Effector memory CD4-positive, alpha-beta T cell (primary cell): Measurements from ENCODE around the gene AK9.
A peak's percentile ranks its signal among the peaks of the same experiment; 100 is the strongest.
"Not testable (repeated sequence)": the region's sequence is repeated elsewhere in the genome, so short reads cannot be mapped to it uniquely, and the experiment has no call there.

Experiments used
- DNase-seq, 3 donors: peaks; one replicate each; pipeline ENCODE4 v3.0.0-alpha.2; 2020
- H3K27ac ChIP-seq: 2 replicates; pipeline ENCODE4 v1.7.0; 2013; ENCODE audit warnings: mild to moderate bottlenecking, low read length, moderate library complexity; ENCODE audit not compliant: insufficient read depth, poor library complexity, severe bottlenecking
- H3K27me3 ChIP-seq: replicated peaks from 2 replicates; pipeline ENCODE4 v1.7.0; 2013; ENCODE audit warnings: mild to moderate bottlenecking, low read length; ENCODE audit not compliant: insufficient read depth, control insufficient read depth, poor library complexity, severe bottlenecking
- H3K36me3 ChIP-seq: 2 replicates; pipeline ENCODE4 v1.7.0; 2013; ENCODE audit warnings: mild to moderate bottlenecking, low read length, moderate library complexity; ENCODE audit not compliant: control insufficient read depth, insufficient read depth
- H3K4me1 ChIP-seq: 2 replicates; pipeline ENCODE4 v1.7.0; 2013; ENCODE audit warnings: low read length, mild to moderate bottlenecking; ENCODE audit not compliant: control insufficient read depth, insufficient read depth, poor library complexity, severe bottlenecking
- H3K4me3 ChIP-seq: 2 replicates; pipeline ENCODE4 v1.7.0; 2013; ENCODE audit warnings: low read length, low read depth, mild to moderate bottlenecking; ENCODE audit not compliant: insufficient read depth, poor library complexity, severe bottlenecking
- H3K9me3 ChIP-seq: 2 replicates; pipeline ENCODE4 v1.7.0; 2013; ENCODE audit warnings: mild to moderate bottlenecking, low read length, moderate library complexity; ENCODE audit not compliant: control insufficient read depth

Gene AK9

DNA sequence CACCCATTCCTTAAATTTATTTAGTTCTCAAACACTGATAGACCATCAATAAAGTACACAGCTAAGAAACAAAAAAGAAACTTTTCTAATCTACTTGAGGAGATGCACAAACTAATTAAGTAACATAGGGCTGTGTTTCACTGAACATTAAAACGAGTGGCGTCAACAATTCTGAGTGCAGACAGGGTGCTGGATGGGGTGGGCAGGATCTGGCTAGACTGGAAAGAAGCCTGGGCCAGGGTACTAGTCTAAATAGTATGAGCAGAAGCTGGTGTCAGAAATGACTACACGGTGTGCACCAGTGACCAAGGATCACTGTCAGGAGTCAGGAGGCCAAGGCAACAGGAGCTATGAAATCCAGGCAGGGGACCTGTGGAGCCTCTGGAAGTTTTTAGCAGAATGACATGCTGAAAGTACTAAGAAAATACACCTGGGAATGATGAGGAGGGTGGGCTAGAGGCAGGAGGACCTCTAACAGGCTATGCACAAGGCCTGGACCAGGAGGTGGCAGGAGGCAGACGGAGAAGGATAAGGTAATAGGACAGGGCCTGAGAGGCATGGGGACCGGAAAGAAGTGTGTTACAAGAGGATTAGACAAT is 221.3 kb downstream of the AK9 start:
- DNase-seq = no peak
- Histone ChIP-seq H3K27me3 (no peaks in the 10 kb centered on the region), H3K4me3 (no peak overlapping the region), H3K4me1 (no peaks in the 10 kb centered on the region), H3K36me3 (peaks cover 83% of the 10 kb centered on the region), H3K27ac (no peak overlapping the region), H3K9me3 (no peaks in the 10 kb centered on the region)

DNA sequence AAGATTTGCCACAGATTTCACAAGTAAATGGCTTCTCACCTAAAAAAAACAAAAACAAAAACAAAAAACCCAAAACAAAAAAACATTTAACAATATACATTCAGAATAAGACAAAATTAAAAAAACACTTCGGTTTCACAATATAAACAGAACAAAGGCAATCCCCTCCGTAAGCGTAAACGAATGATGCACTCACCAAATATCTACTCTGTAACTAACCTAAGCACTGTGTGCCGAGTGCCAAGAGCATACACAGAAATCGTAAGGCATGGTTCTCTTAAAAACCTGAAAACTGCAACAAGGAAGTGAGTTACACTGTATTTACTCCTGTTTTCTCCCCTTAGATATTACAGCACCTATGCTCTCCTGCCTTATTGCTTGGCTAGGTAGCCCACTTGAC is 223.3 kb downstream of the AK9 start:
- H3K27ac ChIP-seq = no peak overlapping the region
- DNase-seq = no peak
- H3K4me1 ChIP-seq = no peaks in the 10 kb centered on the region
- H3K36me3 ChIP-seq = peaks cover 76% of the 10 kb centered on the region
- H3K4me3 ChIP-seq = no peak overlapping the region
- no peaks in the 10 kb centered on the region for H3K9me3 ChIP-seq
- no peaks in the 10 kb centered on the region for H3K27me3 ChIP-seq

DNA sequence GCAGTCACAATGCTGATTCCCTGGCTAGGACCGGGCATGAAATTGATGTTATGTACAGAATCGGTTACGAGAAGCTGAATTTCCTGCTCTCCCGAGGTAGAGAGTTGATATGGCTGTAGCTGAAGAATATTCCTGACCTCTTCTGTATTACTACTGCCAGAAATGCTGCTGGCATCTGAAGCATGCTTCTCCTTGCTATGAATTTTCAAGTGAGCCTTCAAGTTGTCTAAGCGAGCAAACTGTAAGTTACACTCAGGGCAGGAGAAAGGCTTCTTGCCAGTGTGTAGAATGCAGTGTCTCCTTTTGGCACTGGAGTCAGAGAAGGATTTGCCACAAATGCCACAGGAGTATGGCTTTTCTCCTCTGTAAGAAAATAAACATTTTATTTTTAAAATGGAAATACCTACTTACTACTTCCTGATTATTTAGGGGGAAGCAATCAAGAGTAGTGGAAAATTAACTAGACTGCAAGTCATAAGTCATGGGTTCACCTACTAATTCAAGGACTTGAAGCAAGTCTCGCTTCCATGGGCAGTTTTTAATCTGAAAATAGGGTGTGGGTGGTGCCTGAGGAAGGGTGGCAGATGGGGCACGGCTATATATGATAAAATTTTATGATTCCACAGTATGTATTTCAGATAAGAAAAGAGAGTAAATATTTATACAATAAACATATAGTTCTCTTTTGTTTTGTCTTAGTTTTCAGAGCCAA is 224.6 kb downstream of the AK9 start:
- no peak overlapping the region for H3K27ac ChIP-seq

DNA sequence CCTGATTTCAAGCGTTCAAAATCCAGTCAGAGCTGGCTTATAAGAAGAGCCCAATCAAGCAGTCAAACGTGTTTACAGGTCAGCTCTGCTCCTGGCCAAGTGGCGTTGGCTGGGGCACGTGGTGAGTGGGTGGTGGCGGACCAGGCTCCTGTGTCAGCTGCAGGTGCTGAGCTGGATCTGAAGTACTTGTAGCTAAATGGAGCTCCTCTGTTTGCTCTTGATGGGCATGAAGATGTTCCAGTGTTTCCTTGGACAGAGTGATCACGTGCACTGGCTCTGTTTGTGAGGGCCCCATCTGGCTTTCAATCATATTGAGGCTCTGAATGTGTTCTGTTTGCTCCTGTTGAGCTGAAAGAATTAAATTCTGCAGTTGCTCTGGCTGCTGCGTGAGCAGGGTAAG is 225.2 kb downstream of the AK9 start:
- no peak for DNase-seq
- Histone ChIP-seq H3K27ac (no peak overlapping the region), H3K27me3 (no peaks in the 10 kb centered on the region), H3K4me1 (no peaks in the 10 kb centered on the region), H3K36me3 (peaks cover 62% of the 10 kb centered on the region), H3K9me3 (no peaks in the 10 kb centered on the region), H3K4me3 (no peak overlapping the region)

More for the DNA sequence above, 224.6 kb downstream of the AK9 start:
- peaks cover 67% of the 10 kb centered on the region for H3K36me3 ChIP-seq
- no peak for DNase-seq
- no peaks in the 10 kb centered on the region for H3K4me1 ChIP-seq
- H3K9me3 ChIP-seq = no peaks in the 10 kb centered on the region
- H3K27me3 ChIP-seq = no peaks in the 10 kb centered on the region
- no peak overlapping the region for H3K4me3 ChIP-seq

DNA sequence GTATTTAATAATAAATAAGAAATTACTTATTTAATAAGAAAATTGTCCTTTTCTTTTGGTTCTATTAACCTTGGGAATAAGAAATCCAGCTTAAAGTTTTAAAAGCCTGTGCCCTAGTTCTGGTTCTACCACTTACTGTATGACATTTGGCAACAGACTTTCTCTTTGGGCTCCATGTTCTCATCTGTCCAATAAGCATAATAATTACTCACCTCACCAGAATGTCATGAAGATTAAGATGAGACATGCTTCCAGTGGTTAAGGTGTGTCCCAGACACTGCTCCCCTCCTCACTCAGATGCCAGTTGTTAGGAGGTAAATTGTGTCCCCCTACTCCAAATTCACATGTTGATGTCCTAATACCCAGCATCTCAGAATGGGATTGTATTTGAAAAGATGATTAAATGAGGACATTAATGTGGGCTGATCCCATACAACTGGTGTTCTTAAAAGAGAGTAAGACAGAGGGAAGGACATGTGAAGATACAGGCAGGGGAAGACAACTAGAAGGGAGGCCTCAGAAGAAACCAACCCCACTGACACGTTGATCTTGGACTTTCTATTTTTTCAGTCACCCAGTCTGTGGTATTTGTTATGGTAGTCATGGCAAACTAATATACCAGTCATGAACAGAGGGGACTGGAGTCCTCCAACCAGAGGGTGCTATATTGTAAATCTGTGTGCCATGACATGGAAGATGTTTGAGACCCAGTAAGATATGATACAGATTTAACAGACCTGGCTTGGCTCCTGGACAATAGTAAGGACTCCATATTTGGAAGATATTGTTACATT is 229.1 kb downstream of the AK9 start:
- DNase-seq = no peak

DNA sequence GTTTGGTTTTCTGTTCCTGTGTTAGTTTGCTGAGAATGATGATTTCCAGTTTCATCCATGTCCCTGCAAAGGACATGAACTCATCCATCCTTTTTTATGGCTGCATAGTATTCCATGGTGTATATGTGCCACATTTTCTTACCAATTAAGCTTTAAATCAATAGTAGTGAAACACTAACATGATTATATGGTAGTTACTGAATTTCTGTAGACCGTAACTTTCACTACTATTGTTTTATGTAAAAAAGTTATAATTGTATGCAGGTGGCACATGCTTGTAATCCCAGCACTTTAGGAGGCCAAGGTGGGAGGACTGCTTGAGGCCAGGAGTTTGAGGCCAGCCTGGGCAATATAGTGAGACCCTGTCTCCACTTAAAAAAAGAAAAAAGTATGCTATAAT is 229.8 kb downstream of the AK9 start:
- H3K27me3 ChIP-seq, H3K4me3 ChIP-seq, DNase-seq, H3K9me3 ChIP-seq: not testable (repeated sequence)
- Histone ChIP-seq H3K27ac (peak overlapping the region; percentile 12), H3K4me1 (peaks cover 13% of the 10 kb centered on the region), H3K36me3 (peaks cover 25% of the 10 kb centered on the region)

More for the DNA sequence above, 229.1 kb downstream of the AK9 start:
- peaks cover 9% of the 10 kb centered on the region for H3K4me1 ChIP-seq
- H3K9me3 ChIP-seq = no peaks in the 10 kb centered on the region
- H3K4me3 ChIP-seq = no peak overlapping the region
- peaks cover 32% of the 10 kb centered on the region for H3K36me3 ChIP-seq
- H3K27ac ChIP-seq = no peak overlapping the region
- no peaks in the 10 kb centered on the region for H3K27me3 ChIP-seq

DNA sequence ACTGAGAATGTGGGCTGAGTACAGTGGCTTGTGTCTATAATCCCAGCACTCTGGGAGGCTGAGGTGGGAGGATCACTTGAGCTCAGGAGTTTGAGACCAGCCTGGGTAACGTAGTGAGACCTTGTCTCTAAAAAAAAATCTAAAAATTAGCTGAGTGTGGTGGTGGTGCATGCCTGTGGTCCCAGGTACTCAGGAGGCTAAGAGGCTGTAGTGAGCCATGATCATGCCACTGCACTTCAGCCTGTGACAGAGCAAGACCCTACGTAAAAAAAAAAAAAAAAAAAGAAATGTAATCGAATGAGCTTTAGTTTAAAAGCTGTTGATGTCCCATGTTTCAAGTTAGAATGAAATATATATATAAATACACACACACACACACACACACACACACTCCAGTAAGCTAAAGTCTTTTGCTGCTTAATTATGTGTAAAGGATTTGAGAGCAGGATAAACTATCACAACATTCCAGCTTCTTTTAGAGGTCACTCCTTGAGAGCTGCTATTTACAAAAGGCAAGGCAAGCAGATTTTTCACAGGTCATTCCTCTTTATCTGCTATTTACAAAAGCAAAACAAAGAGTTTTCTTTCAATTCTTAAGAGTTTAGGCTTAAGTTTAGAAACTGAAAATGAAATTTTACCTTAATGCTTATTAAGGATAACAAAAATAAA is 230.7 kb downstream of the AK9 start:
- no peaks in the 10 kb centered on the region for H3K27me3 ChIP-seq
- DNase-seq = no peak
- H3K4me3 ChIP-seq = no peak overlapping the region
- H3K27ac ChIP-seq = peak overlapping the region; percentile 22
- H3K36me3 ChIP-seq = peaks cover 17% of the 10 kb centered on the region
- H3K4me1 ChIP-seq = peaks cover 17% of the 10 kb centered on the region
- H3K9me3 ChIP-seq = no peaks in the 10 kb centered on the region

DNA sequence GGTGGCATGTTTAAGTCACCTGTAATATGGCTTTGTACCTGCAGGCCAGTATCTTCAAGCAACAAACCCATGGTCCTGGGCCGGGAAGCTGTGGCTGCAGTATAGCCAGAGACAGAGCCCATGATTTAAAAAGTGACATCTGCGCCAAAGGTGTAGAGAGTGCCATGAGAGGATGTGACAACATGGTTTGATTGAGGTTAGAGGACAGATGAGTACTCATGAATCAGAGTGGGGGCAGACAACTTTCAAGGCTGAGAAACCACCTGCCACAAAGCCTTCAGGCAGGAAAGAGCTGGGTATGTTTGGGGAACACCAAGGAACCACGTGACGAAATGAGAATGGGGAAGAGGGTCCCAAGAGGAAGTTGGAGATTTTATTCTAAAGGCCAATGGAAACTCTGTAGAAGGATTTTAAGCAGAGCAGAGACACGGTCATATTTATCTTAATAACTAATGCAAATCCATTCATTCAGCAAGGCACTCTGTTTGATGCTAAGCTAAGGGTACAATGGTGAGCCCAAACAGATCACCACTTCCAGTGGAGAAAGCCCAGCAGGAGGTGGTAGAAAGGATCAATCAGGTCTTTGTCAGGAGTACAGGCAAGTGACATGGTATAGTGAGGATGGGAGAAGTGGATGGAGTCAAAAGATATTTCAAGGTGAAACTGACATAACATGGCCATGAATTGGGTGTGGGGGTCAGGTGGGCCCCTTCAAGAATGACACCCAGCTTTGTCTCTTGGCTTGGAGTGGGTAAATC is 232.0 kb downstream of the AK9 start:
- H3K27me3 ChIP-seq = no peaks in the 10 kb centered on the region
- H3K4me1 ChIP-seq = peaks cover 26% of the 10 kb centered on the region
- H3K9me3 ChIP-seq = no peaks in the 10 kb centered on the region
- H3K36me3 ChIP-seq = peaks cover 6% of the 10 kb centered on the region
- peak overlapping the region; percentile 39 for H3K27ac ChIP-seq
- H3K4me3 ChIP-seq = no peak overlapping the region
- peak in 2 of 3 donors; percentile 22 to 39 for DNase-seq

DNA sequence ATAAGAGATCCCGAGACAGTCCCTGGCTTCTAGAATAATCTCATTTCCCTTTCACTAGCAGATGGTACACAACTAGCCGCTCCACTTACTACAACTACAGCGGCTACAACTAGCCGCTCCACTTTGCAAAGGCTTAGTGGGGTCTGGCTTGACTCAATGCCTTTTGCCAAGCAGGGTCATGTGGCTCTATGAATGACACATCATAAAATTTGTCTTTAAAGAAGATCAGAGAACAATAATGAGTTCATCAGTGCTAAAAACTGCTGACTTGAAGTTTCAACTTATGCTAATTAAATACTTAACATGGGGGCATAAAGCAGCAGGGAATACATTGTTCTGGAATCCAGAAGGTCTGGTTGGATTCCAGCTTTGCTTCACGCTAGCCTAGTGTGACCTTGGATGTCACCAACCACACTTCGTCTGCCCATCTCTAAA is 233.4 kb downstream of the AK9 start:
- H3K27ac ChIP-seq = peak overlapping the region; percentile 22

More for the DNA sequence above, 233.4 kb downstream of the AK9 start:
- DNase-seq = no peak
- no peaks in the 10 kb centered on the region for H3K9me3 ChIP-seq
- H3K36me3 ChIP-seq = peaks cover 5% of the 10 kb centered on the region
- no peaks in the 10 kb centered on the region for H3K27me3 ChIP-seq
- peaks cover 30% of the 10 kb centered on the region for H3K4me1 ChIP-seq
- no peak overlapping the region for H3K4me3 ChIP-seq
